Tibial nerve (tissue), 4 donors: Measurements from ENCODE around the gene EMP2.

Experiments used
- EP300 ChIP-seq, 2 donors: sonication (generic); formaldehyde crosslinking; IDR thresholded peaks; one replicate each; pipeline ENCODE4 v1.6.1; 2017; ENCODE audit warnings: antibody characterized with exemption in 2 of 2, mild to moderate bottlenecking in 1 of 2
- POLR2A ChIP-seq, 2 donors: fragments of 450-650 bp; IDR thresholded peaks; one replicate each; pipeline ENCODE4 v1.6.1; 2017; ENCODE audit warnings: antibody characterized with exemption in 2 of 2, mild to moderate bottlenecking in 2 of 2, moderate library complexity in 2 of 2
- TF ChIP-seq, protein P1 (sequence below), 5 experiments: fragments of 200-600 bp in 3 of 5; fragments of 450-650 bp in 2 of 5; sonication (generic) in 3 of 5; IDR thresholded peaks; one replicate each; pipeline ENCODE4 v1.5.1; 2016 to 2019; ENCODE audit warnings: antibody characterized with exemption in 5 of 5, mild to moderate bottlenecking in 3 of 5, moderate library complexity in 2 of 5

DNA sequence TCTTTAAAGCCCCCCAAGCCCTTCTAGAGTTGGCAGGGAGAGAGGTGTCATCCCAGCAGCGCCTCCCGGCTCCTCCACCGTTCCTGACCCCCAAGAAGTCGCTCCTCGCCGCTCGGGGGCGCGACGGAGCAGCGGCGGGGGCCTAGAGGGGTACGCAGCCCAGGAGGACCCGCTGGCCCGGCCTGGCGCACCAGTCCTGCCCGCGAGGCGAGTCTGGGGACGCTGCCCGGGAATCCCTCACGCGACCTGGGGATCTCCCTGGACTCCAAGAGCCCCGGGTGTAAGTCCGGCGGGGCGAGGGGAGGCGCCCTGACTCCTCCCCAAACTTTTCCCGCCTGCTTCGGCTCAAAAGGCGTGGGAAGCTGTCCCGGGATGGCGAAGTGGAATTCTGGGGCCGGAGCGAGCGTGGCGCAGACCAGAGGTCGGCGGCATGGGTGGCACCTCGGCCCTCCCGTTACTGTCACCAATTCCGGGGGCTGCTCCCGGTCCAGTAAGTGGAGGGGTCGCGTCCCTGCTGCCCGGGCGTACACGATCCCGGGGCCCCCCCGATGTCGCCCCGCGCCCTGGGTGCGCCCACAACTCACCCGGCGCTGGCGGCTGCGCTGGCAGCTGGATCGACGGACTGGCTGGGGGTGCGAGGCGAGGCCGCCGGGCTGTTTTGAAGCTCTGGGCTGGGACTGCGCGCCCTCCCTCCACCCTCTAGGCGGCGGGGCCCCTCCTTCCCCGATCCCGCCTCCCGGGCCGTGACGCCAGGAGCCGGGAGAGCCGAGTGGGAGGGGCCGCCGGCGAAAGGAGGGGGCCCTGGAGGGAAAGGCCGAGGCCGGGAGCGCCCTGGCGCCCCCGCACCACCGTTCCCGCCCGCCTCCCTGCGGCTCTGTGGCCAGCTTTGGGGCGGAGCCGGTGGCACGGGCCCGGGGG is at the start of gene EMP2:
- peak in 1 of 2 donors; percentile 91 for TF ChIP-seq EP300 (IDR thresholded peaks at IDR 0.05)
- TF ChIP-seq, protein P1, sequence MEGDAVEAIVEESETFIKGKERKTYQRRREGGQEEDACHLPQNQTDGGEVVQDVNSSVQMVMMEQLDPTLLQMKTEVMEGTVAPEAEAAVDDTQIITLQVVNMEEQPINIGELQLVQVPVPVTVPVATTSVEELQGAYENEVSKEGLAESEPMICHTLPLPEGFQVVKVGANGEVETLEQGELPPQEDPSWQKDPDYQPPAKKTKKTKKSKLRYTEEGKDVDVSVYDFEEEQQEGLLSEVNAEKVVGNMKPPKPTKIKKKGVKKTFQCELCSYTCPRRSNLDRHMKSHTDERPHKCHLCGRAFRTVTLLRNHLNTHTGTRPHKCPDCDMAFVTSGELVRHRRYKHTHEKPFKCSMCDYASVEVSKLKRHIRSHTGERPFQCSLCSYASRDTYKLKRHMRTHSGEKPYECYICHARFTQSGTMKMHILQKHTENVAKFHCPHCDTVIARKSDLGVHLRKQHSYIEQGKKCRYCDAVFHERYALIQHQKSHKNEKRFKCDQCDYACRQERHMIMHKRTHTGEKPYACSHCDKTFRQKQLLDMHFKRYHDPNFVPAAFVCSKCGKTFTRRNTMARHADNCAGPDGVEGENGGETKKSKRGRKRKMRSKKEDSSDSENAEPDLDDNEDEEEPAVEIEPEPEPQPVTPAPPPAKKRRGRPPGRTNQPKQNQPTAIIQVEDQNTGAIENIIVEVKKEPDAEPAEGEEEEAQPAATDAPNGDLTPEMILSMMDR (IDR thresholded peaks at IDR 0.05) = peak; percentile 39 to 89 (median 84)
- TF ChIP-seq POLR2A (IDR thresholded peaks at IDR 0.05) = peak; percentile 84 to 94
